Activated CD8-positive, alpha-beta memory T cell treated with anti-CD3 and anti-CD28 coated beads for 48 hours (primary cell): ENCODE results near the gene CDH20.

ENCODE experiments used
- DNase-seq, 3 experiments: peaks; one replicate each; pipeline ENCODE4 v3.0.0-alpha.2; 2020; ENCODE audit warnings: low read depth in 2 of 3, low spot score in 2 of 3

Gene CDH20

GRCh38 chr18:61528961-61529360 is 195.7 kb downstream of the CDH20 start:
- DNase-seq: no peak

GRCh38 chr18:61530681-61531080 is 197.5 kb downstream of the CDH20 start:
- no peak for DNase-seq

GRCh38 chr18:61531182-61531581 is 198.0 kb downstream of the CDH20 start:
- DNase-seq: no peak

- DNase-seq: no peak
Observed at GRCh38 chr18:61531891-61532290, 198.7 kb downstream of the CDH20 start.

- DNase-seq: no peak
Observed at GRCh38 chr18:61535401-61535800, 202.2 kb downstream of the CDH20 start.

- DNase-seq: no peak
Observed at GRCh38 chr18:61541673-61542072, 208.4 kb downstream of the CDH20 start.

- DNase-seq: no peak
Observed at GRCh38 chr18:61542596-61542995, 209.4 kb downstream of the CDH20 start.

GRCh38 chr18:61543518-61543917 is 210.3 kb downstream of the CDH20 start:
- no peak for DNase-seq

GRCh38 chr18:61544178-61544577 is 210.9 kb downstream of the CDH20 start:
- DNase-seq: no peak

GRCh38 chr18:61545281-61546245 is 212.3 kb downstream of the CDH20 start:
- no peak for DNase-seq

- no peak for DNase-seq
Observed at GRCh38 chr18:61546590-61546989, 213.4 kb downstream of the CDH20 start.

- DNase-seq: no peak
Observed at GRCh38 chr18:61549416-61549815, 216.2 kb downstream of the CDH20 start.

- no peak for DNase-seq
Observed at GRCh38 chr18:61549889-61550288, 216.7 kb downstream of the CDH20 start.

- no peak for DNase-seq
Observed at GRCh38 chr18:61551586-61551985, 218.4 kb downstream of the CDH20 start.

- DNase-seq: no peak
Observed at GRCh38 chr18:61553045-61553659, 219.9 kb downstream of the CDH20 start.

GRCh38 chr18:61554117-61554776 is 221.0 kb downstream of the CDH20 start:
- peak in 1 of 3 experiments; percentile 0 for DNase-seq

- DNase-seq: no peak
Observed at GRCh38 chr18:61554946-61555361, 221.7 kb downstream of the CDH20 start.

GRCh38 chr18:61556316-61556715 is 223.1 kb downstream of the CDH20 start:
- DNase-seq: no peak

- DNase-seq: no peak
Observed at GRCh38 chr18:61556862-61557261, 223.6 kb downstream of the CDH20 start.

- no peak for DNase-seq
Observed at GRCh38 chr18:61569176-61569892, 236.1 kb downstream of the CDH20 start.

GRCh38 chr18:61570070-61570469 is 236.8 kb downstream of the CDH20 start:
- no peak for DNase-seq
